H1 (cell line): ENCODE results near the gene PEX3.

ENCODE experiments used
- CHD1 ChIP-seq: IDR thresholded peaks from 2 replicates; pipeline ENCODE4 v1.6.1; 2012; ENCODE audit warnings: low read depth, low read length, improper control_type of control experiment
- JUN ChIP-seq: IDR thresholded peaks from 2 replicates; pipeline ENCODE4 v1.6.1; 2011; ENCODE audit warnings: low read depth, mild to moderate bottlenecking, improper control_type of control experiment, low read length
- POLR2A ChIP-seq, 2 experiments: IDR thresholded peaks; 1 replicate in 1 of 2; 2 replicates in 1 of 2; pipeline ENCODE4 v1.6.1; 2011; ENCODE audit warnings: low read depth in 2 of 2, low read length in 2 of 2, mild to moderate bottlenecking in 2 of 2; ENCODE audit errors: control extremely low read depth in 1 of 2
- POLR2AphosphoS5 ChIP-seq: IDR thresholded peaks from 2 replicates; pipeline ENCODE4 v1.6.1; 2011; ENCODE audit warnings: low read depth, low read length
- TF ChIP-seq, protein P1 (sequence below): IDR thresholded peaks from 2 replicates; pipeline ENCODE4 v1.6.1; 2012; ENCODE audit warnings: inconsistent platforms

DNA sequence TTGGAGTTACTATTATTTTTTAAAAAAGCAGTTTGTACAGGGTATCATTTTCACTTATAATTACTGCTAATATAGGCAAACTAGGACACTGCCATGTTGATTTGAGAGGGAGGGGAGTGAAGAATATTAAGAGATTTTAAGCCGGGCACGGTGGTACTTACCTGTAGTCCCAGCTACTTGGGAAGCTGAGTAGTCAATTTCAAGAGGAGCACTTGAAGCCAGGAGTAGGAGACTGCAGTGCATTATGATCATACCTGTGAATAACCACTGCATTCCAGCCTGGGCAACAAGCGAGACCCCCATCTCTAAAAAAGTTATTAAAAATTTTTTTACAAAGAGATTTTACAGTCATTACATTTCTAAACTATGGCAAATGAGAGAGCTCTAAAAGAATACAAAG, 35.8 kb upstream of the PEX3 start:
- no peak for TF ChIP-seq POLR2A (IDR thresholded peaks at IDR 0.05; ENCODE audit: control extremely low read depth in 1 of 2, low read depth in 2 of 2, low read length in 2 of 2)
- TF ChIP-seq CHD1, result no peak
- no peak for TF ChIP-seq JUN
- TF ChIP-seq, protein P1, sequence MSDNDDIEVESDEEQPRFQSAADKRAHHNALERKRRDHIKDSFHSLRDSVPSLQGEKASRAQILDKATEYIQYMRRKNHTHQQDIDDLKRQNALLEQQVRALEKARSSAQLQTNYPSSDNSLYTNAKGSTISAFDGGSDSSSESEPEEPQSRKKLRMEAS, result no peak
- no peak for TF ChIP-seq POLR2AphosphoS5
